Neural crest cell (in vitro differentiated cells): ENCODE data around the gene CACNA1H. TPM values are rescaled to one million over a fixed set of nuclear protein-coding genes. Genes with fewer than 3 reads are reported as not detected.
"Not testable (repeated sequence)": the region's sequence is repeated elsewhere in the genome, so short reads cannot be mapped to it uniquely, and the experiment has no call there.

Source experiments
- DNase-seq: peaks from one replicate; pipeline ENCODE4 v3.0.0; 2021; ENCODE audit warnings: low read depth, mixed read lengths, low spot score
- H3K27ac Mint-ChIP-seq: one replicate; pipeline ENCODE4 v1.8.0; 2021; ENCODE audit warnings: mild to moderate bottlenecking, mixed read lengths; ENCODE audit not compliant: unreplicated experiment
- H3K27me3 Mint-ChIP-seq: 2 replicates; pipeline ENCODE4 v1.8.0; 2021; ENCODE audit warnings: low read depth, mild to moderate bottlenecking, mixed read lengths
- H3K36me3 Mint-ChIP-seq: 2 replicates; pipeline ENCODE4 v1.8.0; 2021; ENCODE audit warnings: low read depth, mild to moderate bottlenecking, mixed read lengths
- H3K4me1 Mint-ChIP-seq: 2 replicates; pipeline ENCODE4 v1.8.0; 2021; ENCODE audit warnings: mixed read lengths
- H3K4me3 Mint-ChIP-seq: one replicate; pipeline ENCODE4 v1.8.0; 2021; ENCODE audit warnings: mild to moderate bottlenecking, mixed read lengths
- H3K9me3 Mint-ChIP-seq: 2 replicates; pipeline ENCODE4 v1.8.0; 2021; ENCODE audit warnings: mixed read lengths
- CTCF ChIP-seq: fragments of 200-600 bp; sonication (generic); conservative IDR thresholded peaks from 2 replicates; pipeline ENCODE4 v1.5.0; 2021; ENCODE audit warnings: antibody characterized with exemption, mild to moderate bottlenecking
- total RNA-seq: library from RNA; stranded (reverse); gene quantifications from 2 replicates; pipeline ENCODE4 v1.2.1, GENCODE V29; 2021

Gene CACNA1H
- total RNA-seq, 1 donor from 2014 or later, result 10.7 TPM

DNA sequence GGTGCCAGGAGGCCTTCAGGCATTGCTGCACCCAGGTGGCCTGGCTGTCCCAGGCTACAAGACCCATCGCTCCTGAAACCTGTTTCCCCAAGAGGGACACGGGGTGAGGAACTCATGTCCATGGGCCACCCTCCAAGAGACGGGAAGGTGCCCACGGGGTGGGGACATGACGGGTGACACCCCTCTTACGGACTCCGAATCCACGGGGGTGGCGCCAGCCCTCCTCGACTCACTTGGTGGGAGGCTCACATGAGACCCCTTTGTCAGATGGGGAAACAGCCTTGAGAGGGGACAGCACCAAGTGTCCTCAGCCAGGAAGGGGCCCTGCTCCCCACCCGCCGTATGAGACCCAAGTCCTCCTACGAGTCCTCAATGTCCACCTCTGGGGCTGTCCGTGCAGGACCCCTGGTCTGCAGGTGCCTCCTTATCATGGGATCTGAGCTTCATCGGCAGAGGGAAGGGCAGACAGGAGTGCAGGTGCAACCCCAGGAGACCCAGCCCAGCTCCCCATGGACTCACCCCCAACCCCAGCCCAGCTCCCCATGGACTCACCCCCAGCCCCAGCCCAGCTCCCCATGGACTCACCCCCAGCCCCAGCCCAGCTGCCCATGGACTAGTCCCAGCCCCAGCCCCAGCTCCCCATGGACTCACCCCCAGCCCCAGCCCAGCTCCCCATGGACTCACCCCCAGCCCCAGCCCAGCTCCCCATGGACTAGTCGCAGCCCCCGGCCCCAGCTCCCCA is 77.7 kb downstream of the CACNA1H start:
- H3K9me3 Mint-ChIP-seq, DNase-seq, H3K36me3 Mint-ChIP-seq, H3K4me1 Mint-ChIP-seq, H3K27ac Mint-ChIP-seq, H3K4me3 Mint-ChIP-seq, H3K27me3 Mint-ChIP-seq: not testable (repeated sequence)

GRCh38 chr16:1231301-1231700 is 78.4 kb downstream of the CACNA1H start:
- H3K27me3 Mint-ChIP-seq, H3K4me1 Mint-ChIP-seq, H3K27ac Mint-ChIP-seq, H3K36me3 Mint-ChIP-seq, H3K4me3 Mint-ChIP-seq, H3K9me3 Mint-ChIP-seq, DNase-seq: not testable (repeated sequence)

GRCh38 chr16:1232049-1232748 is 79.3 kb downstream of the CACNA1H start:
- not testable (repeated sequence) for H3K27ac Mint-ChIP-seq, H3K27me3 Mint-ChIP-seq, DNase-seq, H3K36me3 Mint-ChIP-seq, H3K4me1 Mint-ChIP-seq, H3K9me3 Mint-ChIP-seq, H3K4me3 Mint-ChIP-seq

DNA sequence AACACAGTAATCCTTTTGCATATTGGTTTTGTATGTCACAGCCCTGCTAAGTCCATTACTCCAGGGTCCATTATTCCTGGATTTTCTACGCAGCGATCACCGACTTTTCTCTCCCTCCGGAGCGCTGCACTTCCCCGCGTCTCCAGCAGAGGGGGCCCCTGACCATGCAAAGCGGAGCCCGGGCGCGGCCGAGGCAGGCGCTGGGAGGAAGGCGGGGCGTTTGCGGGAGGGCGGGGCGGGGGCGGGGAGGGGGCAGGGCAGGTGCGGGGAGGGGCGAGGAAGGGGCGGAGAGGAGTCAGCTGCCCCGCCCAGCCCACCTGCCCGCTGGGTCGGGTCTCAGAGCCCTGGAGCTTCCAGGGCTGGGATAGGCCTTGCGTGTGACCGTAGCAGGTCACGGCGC is 83.8 kb downstream of the CACNA1H start:
- not testable (repeated sequence) for H3K4me3 Mint-ChIP-seq, H3K27ac Mint-ChIP-seq, H3K9me3 Mint-ChIP-seq, H3K4me1 Mint-ChIP-seq, H3K27me3 Mint-ChIP-seq, DNase-seq, H3K36me3 Mint-ChIP-seq

GRCh38 chr16:1237990-1238389 is 85.1 kb downstream of the CACNA1H start:
- Mint-ChIP-seq H3K9me3 (peaks cover 4% of the 10 kb centered on the region), H3K27ac (no peak overlapping the region), H3K4me1 (peaks cover 8% of the 10 kb centered on the region), H3K4me3 (no peak overlapping the region), H3K36me3 (no peaks in the 10 kb centered on the region), H3K27me3 (peaks cover 5% of the 10 kb centered on the region)
- no peak for DNase-seq
- no peak for TF ChIP-seq CTCF

DNA sequence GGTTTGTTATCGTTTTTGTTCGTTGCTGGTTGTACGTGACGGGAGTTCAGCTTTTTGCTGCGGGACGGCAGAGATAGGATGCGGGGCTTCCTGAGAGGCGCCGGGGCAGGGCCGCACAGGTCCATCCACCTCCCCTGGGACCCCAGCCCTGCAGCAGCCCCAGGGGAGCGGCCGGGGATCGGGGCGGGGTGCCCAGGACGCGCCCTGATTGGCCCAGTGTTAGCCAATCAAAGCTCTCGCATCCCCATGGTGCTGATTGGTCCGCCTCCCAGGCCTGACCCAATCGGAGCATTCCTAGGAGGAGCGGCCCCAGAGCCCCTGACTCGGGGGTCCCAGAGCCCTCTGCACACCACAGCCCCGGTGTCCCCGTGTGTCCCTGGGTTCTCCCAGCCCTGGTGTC is 86.0 kb downstream of the CACNA1H start:
- peak overlapping the region; percentile 84 for H3K27ac Mint-ChIP-seq
- not testable (repeated sequence) for H3K36me3 Mint-ChIP-seq, H3K27me3 Mint-ChIP-seq, H3K4me1 Mint-ChIP-seq, H3K4me3 Mint-ChIP-seq, DNase-seq, H3K9me3 Mint-ChIP-seq

- not testable (repeated sequence) for H3K27ac Mint-ChIP-seq, DNase-seq, H3K4me1 Mint-ChIP-seq
Observed at GRCh38 chr16:1239575-1239974, 86.7 kb downstream of the CACNA1H start.

GRCh38 chr16:1240436-1240835 is 87.5 kb downstream of the CACNA1H start, which contains the start of gene TPSAB1:
TSS of gene TPSAB1 (plus strand) at chr16:1240705. CDS start at chr16:1240939, 234 bp downstream.
- H3K4me3 Mint-ChIP-seq, H3K27ac Mint-ChIP-seq, H3K27me3 Mint-ChIP-seq, H3K4me1 Mint-ChIP-seq, H3K9me3 Mint-ChIP-seq, H3K36me3 Mint-ChIP-seq, DNase-seq: not testable (repeated sequence)

More at GRCh38 chr16:1239575-1239974, 86.7 kb downstream of the CACNA1H start:
- H3K27me3 Mint-ChIP-seq, H3K4me3 Mint-ChIP-seq, H3K9me3 Mint-ChIP-seq, H3K36me3 Mint-ChIP-seq: not testable (repeated sequence)

GRCh38 chr16:1241081-1241480 is 88.2 kb downstream of the CACNA1H start:
- not testable (repeated sequence) for H3K4me1 Mint-ChIP-seq, H3K27ac Mint-ChIP-seq, H3K27me3 Mint-ChIP-seq, H3K4me3 Mint-ChIP-seq, DNase-seq, H3K36me3 Mint-ChIP-seq, H3K9me3 Mint-ChIP-seq

DNA sequence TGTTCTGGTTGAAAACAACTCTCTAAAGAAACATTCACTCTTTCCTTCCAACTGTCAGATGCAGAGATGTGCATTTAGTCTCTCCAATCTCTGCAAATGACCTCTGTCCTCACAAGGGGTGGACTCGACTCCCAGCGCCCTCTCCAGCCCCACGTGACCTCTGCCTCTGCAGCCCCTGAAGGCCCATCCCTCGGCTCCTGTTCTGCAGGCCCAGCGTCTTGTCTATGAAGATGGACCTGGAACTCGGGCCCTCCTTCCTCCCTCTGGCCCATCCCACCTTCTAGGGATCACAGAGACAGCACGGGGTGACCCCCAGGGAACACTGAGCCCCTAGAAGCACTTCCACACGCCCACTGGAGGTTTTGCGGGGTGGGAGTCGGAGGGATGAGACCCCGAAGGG is 90.5 kb downstream of the CACNA1H start:
- H3K27ac Mint-ChIP-seq, H3K4me3 Mint-ChIP-seq, H3K4me1 Mint-ChIP-seq, H3K9me3 Mint-ChIP-seq, DNase-seq, H3K36me3 Mint-ChIP-seq: not testable (repeated sequence)
- peaks cover 16% of the 10 kb centered on the region for H3K27me3 Mint-ChIP-seq

DNA sequence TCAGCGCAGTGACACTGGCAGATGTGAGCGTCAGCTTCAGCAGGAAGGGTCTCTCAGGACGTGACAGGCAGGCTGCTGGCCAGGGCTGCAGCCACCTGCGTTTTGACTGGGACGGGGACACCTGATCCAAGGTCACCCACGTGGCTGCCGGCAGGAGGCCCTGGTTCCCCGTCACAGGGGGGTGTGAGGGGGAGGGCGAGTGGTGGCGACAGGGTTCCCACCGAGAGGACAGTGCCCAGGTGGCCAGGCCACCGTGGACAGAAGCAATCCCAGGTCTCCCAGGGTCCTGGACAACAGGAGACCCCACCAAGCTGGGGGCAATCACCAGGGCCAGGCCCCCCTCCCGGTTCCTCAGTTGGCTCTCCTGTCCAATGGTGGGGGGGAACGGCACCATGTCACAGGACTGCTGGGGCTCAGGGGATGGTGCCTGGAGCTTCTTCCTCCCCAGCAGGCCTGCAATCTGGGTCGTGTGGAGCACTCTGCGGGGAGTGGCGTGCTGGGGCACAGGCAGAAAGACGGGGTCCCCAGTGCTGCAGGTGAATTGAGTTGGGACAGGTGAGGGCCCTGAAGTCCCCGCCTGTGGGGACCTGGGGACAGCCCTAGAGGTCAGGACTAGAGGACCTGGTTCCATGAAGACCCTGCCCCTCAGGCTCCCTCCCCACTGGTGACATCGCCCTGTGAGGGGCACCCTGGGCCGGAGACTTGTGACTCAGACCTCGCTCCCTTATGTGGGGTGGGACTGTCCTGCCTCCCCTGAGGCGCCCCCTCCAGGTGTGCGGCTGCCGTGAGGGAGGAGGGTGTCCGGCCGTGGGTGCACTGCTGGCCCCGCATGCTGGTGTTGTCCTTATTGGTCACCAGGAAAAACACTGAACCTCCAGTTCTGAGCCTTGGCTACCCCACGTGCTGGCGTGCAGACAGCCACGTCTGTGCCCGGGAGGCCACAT is 91.3 kb downstream of the CACNA1H start:
- not testable (repeated sequence) for DNase-seq, H3K4me3 Mint-ChIP-seq, H3K36me3 Mint-ChIP-seq, H3K27ac Mint-ChIP-seq, H3K4me1 Mint-ChIP-seq, H3K9me3 Mint-ChIP-seq
- peaks cover 16% of the 10 kb centered on the region for H3K27me3 Mint-ChIP-seq
